AG08396 (cell line): ENCODE data around the gene KRT72.

ENCODE experiments used
- DNase-seq: peaks from one replicate; pipeline ENCODE4 v3.0.0; 2012; ENCODE audit warnings: low spot score, mixed read lengths

KRT72 gene

GRCh38 chr12:52600941-52601481 is at the start of gene KRT72:
KRT72 (minus strand) TSS chr12:52601463; CDS start chr12:52601452, 11 bp downstream.
- no peak for DNase-seq

GRCh38 chr12:52650520-52651081 is 49.3 kb upstream of the KRT72 start:
- DNase-seq, result no peak

- DNase-seq, result no peak
Measured at GRCh38 chr12:52649066-52649465, 47.8 kb upstream of the KRT72 start.

- DNase-seq, result no peak
Measured at GRCh38 chr12:52648012-52648550, 46.8 kb upstream of the KRT72 start.

GRCh38 chr12:52647601-52648000 is 46.3 kb upstream of the KRT72 start:
- DNase-seq, result no peak

- no peak for DNase-seq
Measured at GRCh38 chr12:52646613-52647012, 45.4 kb upstream of the KRT72 start.

GRCh38 chr12:52645982-52646381 is 44.7 kb upstream of the KRT72 start:
- DNase-seq, result no peak

GRCh38 chr12:52645120-52645761 is 44.0 kb upstream of the KRT72 start:
- DNase-seq, result no peak

GRCh38 chr12:52644078-52644415 is 42.8 kb upstream of the KRT72 start:
- DNase-seq, result no peak

- DNase-seq, result no peak
Measured at GRCh38 chr12:52643233-52644077, 42.2 kb upstream of the KRT72 start.

GRCh38 chr12:52641468-52641867 is 40.2 kb upstream of the KRT72 start:
- DNase-seq, result no peak

- no peak for DNase-seq
Measured at GRCh38 chr12:52637299-52637698, 36.0 kb upstream of the KRT72 start.

- DNase-seq, result no peak
Measured at GRCh38 chr12:52636592-52637258, 35.5 kb upstream of the KRT72 start.

GRCh38 chr12:52636189-52636588 is 34.9 kb upstream of the KRT72 start:
- no peak for DNase-seq

GRCh38 chr12:52634266-52635056 is 33.2 kb upstream of the KRT72 start:
- no peak for DNase-seq

GRCh38 chr12:52633383-52633782 is 32.1 kb upstream of the KRT72 start:
- no peak for DNase-seq

- DNase-seq, result no peak
Measured at GRCh38 chr12:52632656-52633055, 31.4 kb upstream of the KRT72 start.

- DNase-seq, result no peak
Measured at GRCh38 chr12:52631676-52632459, 30.6 kb upstream of the KRT72 start.

GRCh38 chr12:52631264-52631663 is 30.0 kb upstream of the KRT72 start:
- no peak for DNase-seq

- DNase-seq, result no peak
Measured at GRCh38 chr12:52630599-52631200, 29.4 kb upstream of the KRT72 start.
